Measurements from ENCODE around the gene FXYD2.

GRCh38 chr11:117830674-117831351 lies 6.3 kb upstream of the FXYD2 start:
- TF ChIP-seq SUZ12 (IDR thresholded peaks at IDR 0.05; ENCODE audit: extremely low read depth, insufficient read depth, insufficient read length) = no peak
- no peak for TF ChIP-seq ZNF274 (IDR thresholded peaks at IDR 0.05; ENCODE audit: low read depth, low read length)
